ENCODE data around the gene ADAT2.

The ADAT2 gene

DNA sequence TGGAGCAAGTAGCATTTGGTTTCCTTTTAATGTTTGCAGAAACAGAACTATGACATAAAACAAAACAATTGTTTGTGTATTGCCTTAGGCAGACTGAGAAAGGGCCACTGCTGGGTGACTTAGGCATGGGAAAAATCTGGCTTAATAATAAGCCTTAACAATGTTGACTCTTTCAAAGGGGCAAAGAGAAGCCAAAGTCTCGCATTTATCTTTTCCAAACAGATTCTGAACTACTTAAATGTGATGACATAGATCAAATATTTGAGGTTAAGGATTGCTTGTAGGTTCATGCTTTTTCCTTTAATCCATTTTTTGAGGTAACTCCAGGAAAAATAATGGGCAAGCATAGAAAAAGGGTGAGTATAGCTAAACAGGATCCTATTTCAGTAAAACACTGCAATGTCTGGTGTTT, 39.6 kb downstream of the ADAT2 start:
- peak overlapping the region; percentile 19; the same call in 1 of the 2 replicates for H3K27ac ChIP-seq
- TF ChIP-seq CTCF (conservative IDR thresholded peaks at IDR 0.05), result no peak

GRCh38 chr6:143408787-143409162, 41.7 kb downstream of the ADAT2 start:
- no peak for TF ChIP-seq CTCF (conservative IDR thresholded peaks at IDR 0.05)
- H3K27ac ChIP-seq, result no peak overlapping the region

DNA sequence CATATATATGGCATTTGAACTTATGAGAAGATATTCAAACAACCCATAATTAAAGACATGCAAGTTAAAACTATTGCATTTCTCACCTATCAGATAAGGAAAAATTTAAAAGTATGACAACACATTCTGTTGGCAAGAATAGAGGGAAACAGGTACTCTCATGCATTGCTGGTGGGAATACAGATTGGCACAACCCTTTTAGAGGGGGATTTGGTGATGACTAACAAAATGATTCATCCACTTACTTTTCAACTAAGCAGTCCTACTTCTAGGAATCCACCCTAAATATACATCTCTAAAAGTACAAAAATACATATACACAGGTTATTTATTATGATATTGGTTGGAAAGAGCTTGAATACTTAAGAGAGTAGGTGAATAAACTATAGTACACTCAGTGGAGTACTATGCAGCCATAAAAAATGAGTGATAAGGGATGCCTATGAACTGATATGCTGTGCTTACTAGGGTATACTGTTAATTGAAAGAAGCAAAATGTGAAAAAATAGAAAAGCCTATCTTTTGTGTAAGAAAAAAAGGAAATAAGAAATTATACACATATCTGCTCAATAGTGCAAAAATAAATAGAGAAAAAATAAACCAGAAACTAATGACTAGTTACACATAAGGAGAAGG, 42.2 kb downstream of the ADAT2 start:
- peak overlapping the region; percentile 49; the same call in 1 of the 2 replicates for H3K27ac ChIP-seq
- TF ChIP-seq CTCF (conservative IDR thresholded peaks at IDR 0.05), result no peak

DNA sequence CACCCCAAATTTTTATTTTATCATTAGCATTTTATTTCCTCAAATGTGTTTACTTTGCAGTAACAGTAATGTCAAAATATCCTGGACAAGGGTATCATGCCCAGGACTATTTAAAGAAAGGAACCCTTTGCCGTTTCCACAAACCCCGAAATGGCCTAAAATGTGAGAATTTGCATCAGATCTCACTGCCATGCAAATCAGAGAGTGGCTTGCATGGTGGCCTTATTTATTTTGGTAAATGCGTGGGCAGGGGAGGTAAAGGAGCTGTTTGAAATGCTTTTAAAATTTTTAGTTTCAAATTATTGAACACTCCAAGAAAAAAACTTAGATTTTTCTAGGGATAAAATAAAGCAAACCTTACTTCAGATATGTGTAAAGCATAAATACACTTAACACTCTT, 43.8 kb downstream of the ADAT2 start:
- no peak for TF ChIP-seq CTCF (conservative IDR thresholded peaks at IDR 0.05)
- no peak overlapping the region; the same call in 1 of the 2 replicates for H3K27ac ChIP-seq

- no peak overlapping the region for H3K27ac ChIP-seq
- no peak for TF ChIP-seq CTCF (conservative IDR thresholded peaks at IDR 0.05)
Observed at GRCh38 chr6:143405373-143406154, 44.9 kb downstream of the ADAT2 start.

- H3K27ac ChIP-seq, result no peak overlapping the region
- no peak for TF ChIP-seq CTCF (conservative IDR thresholded peaks at IDR 0.05)
Observed at GRCh38 chr6:143402721-143403336, 47.7 kb downstream of the ADAT2 start.

DNA sequence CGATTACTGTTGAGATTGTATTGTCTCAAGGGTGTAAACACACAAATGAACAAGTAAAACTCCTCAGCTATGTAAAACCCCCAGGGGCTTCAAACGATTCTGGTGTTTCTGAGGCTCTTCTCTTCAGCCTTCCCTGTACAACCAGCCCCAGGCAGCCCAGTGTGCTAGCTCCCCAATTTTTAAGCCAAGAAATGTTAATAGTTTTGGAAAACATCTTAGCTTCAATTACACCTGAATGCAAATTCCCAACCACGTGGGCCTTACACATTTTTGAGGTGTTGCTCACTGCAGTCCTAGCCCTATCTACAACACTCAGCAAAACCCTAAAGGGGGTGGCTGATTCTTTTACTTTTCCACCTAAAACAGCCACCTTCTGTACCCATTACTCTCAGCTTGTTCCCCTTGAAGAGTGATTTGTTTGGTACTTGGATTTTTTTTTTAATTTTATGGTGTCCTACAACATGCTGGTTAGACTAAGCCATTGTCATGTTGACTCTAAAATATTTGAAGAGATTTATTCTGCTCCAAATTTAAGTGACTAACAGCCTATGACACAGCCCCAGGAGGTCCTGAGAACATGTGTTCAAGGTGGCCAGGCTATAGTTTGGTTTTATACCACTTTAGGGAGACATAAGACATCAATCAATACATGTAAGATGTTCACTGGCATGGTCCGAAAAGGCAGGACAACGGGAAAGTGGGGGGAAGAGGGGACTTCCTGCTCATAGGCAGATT, 48.7 kb downstream of the ADAT2 start:
- no peak for TF ChIP-seq CTCF (conservative IDR thresholded peaks at IDR 0.05)
- peak overlapping the region; percentile 46 for H3K27ac ChIP-seq
